Body of pancreas (tissue), 4 donors: ENCODE data around the gene GSTA3. TPM values are rescaled to one million over a fixed set of nuclear protein-coding genes. Genes with fewer than 3 reads are reported as not detected.
"Not testable (repeated sequence)": the region's sequence is repeated elsewhere in the genome, so short reads cannot be mapped to it uniquely, and the experiment has no call there.

Source experiments
- ATAC-seq: fragments of 150-250 bp; one replicate; pipeline ENCODE4 v1.9.1; 2016
- DNase-seq, 4 donors: peaks; one replicate each; pipeline ENCODE4 v3.0.0-alpha.2; 2019
- H3K27ac ChIP-seq, 4 donors: fragments of 200-600 bp; sonication (generic); 1 replicate in 3 of 4; 2 replicates in 1 of 4; pipeline versions ENCODE4 v1.5.1 to v1.6.1; 2016 to 2019; ENCODE audit warnings: mild to moderate bottlenecking in 1 of 4, mixed read lengths in 1 of 4, moderate library complexity in 1 of 4
- H3K27me3 ChIP-seq, 2 donors: fragments of 200-600 bp; sonication (generic); one replicate each; pipeline ENCODE4 v1.6.0; 2016; ENCODE audit warnings: mild to moderate bottlenecking in 1 of 2
- H3K36me3 ChIP-seq, 2 donors: fragments of 200-600 bp; sonication (generic); replicated peaks in 1 of 2; 2 replicates each; pipeline ENCODE4 v1.5.1; 2016; ENCODE audit warnings: low read depth in 2 of 2; ENCODE audit not compliant: insufficient read depth in 1 of 2
- H3K4me1 ChIP-seq: fragments of 200-600 bp; sonication (generic); one replicate; pipeline ENCODE4 v1.6.0; 2016
- H3K4me3 ChIP-seq, 2 donors: fragments of 200-600 bp; sonication (generic); 1 replicate in 1 of 2; 2 replicates in 1 of 2; pipeline ENCODE4 v1.5.1; 2016 to 2019
- H3K9me3 ChIP-seq, 3 donors: fragments of 200-600 bp; sonication (generic); 1 replicate in 2 of 3; 2 replicates in 1 of 3; pipeline ENCODE4 v1.5.1; 2016
- CTCF ChIP-seq, 7 experiments: fragments of 450-650 bp in 4 of 7; fragments of 200-600 bp in 3 of 7; sonication (generic) in 3 of 7; IDR thresholded peaks; one replicate each; pipeline ENCODE4 v1.5.1; 2016 to 2019; ENCODE audit warnings: antibody characterized with exemption in 7 of 7
- POLR2A ChIP-seq, 3 donors: fragments of 450-650 bp; IDR thresholded peaks; one replicate each; pipeline ENCODE4 v1.6.1; 2016; ENCODE audit warnings: antibody characterized with exemption in 3 of 3, mild to moderate bottlenecking in 2 of 3
- WGBS, 2 donors: methylation state at CpG; one replicate each; pipeline ENCODE4 v1.1.5; 2017; 5-methylcytosine and 5-hydroxymethylcytosine counted together
- intact Hi-C: fragments of 100-400 bp; cut with DNase I; formaldehyde crosslinking; loops from one replicate; pipeline ENCODE4 v1.15.1; 2023
- total RNA-seq, 2 donors: library from RNA; depleted of rRNA; stranded (reverse); fragments of >200 nt; gene quantifications; one replicate each; pipeline ENCODE4 v1.1.0, GENCODE V29; 2016

GSTA3 gene
- total RNA-seq, 2 donors from 2014 or later, result not detected

- H3K27ac ChIP-seq, result no peak overlapping the region
- no peaks in the 10 kb centered on the region for H3K36me3 ChIP-seq
- peaks cover 5% of the 10 kb centered on the region for H3K4me1 ChIP-seq
- no peaks in the 10 kb centered on the region for H3K27me3 ChIP-seq
- intact Hi-C loops, result no loop called here
- H3K4me3 ChIP-seq, result no peak overlapping the region
- no peaks in the 10 kb centered on the region for H3K9me3 ChIP-seq
- TF ChIP-seq POLR2A (IDR thresholded peaks at IDR 0.05) (no peak), CTCF (IDR thresholded peaks at IDR 0.05) (no peak)
- no peak for ATAC-seq
- 91 to 95% methylated on average over 2 of the region's 2 CpGs for WGBS, 2 donors
- DNase-seq, result no peak
Observed at GRCh38 chr6:52925042-52925441, 15.5 kb upstream of the GSTA3 start.

GRCh38 chr6:52923689-52924088 lies 14.2 kb upstream of the GSTA3 start:
- ATAC-seq, H3K9me3 ChIP-seq, H3K27ac ChIP-seq, H3K27me3 ChIP-seq, H3K36me3 ChIP-seq, intact Hi-C loops, H3K4me3 ChIP-seq, DNase-seq: not testable (repeated sequence)
- peaks cover 12% of the 10 kb centered on the region for H3K4me1 ChIP-seq
- WGBS, 2 donors, result 64 to 68% methylated on average over 2 of the region's 2 CpGs

- 83 to 90% methylated on average over 10 of the region's 10 CpGs for WGBS, 2 donors
- Histone ChIP-seq H3K36me3 (no peaks in the 10 kb centered on the region), H3K4me1 (peaks cover 27% of the 10 kb centered on the region), H3K27ac (no peak overlapping the region), H3K4me3 (no peak overlapping the region), H3K27me3 (no peaks in the 10 kb centered on the region), H3K9me3 (no peaks in the 10 kb centered on the region)
- TF ChIP-seq POLR2A (IDR thresholded peaks at IDR 0.05), result no peak
- no peak for TF ChIP-seq CTCF (IDR thresholded peaks at IDR 0.05)
- DNase-seq (no peak), ATAC-seq (no peak)
- intact Hi-C loops, result no loop called here
Observed at GRCh38 chr6:52922161-52922560, 12.7 kb upstream of the GSTA3 start.

- H3K4me1 ChIP-seq, result peaks cover 28% of the 10 kb centered on the region
- no peak overlapping the region for H3K27ac ChIP-seq
- no peak overlapping the region for H3K4me3 ChIP-seq
- no peak for ATAC-seq
- no peak for DNase-seq
- H3K36me3 ChIP-seq, result no peaks in the 10 kb centered on the region
- TF ChIP-seq CTCF (IDR thresholded peaks at IDR 0.05) (no peak), POLR2A (IDR thresholded peaks at IDR 0.05) (no peak)
- H3K27me3 ChIP-seq, result no peaks in the 10 kb centered on the region
- H3K9me3 ChIP-seq, result no peaks in the 10 kb centered on the region
- intact Hi-C loops, result no loop called here
- 90 to 96% methylated on average over 6 of the region's 6 CpGs for WGBS, 2 donors
Observed at GRCh38 chr6:52921743-52922142, 12.2 kb upstream of the GSTA3 start.

- H3K36me3 ChIP-seq, intact Hi-C loops, ATAC-seq, H3K9me3 ChIP-seq, H3K27me3 ChIP-seq, H3K4me3 ChIP-seq: not testable (repeated sequence)
- WGBS, 2 donors, result 0% methylated on average over 1 of the region's 1 CpG
- peaks cover 28% of the 10 kb centered on the region for H3K4me1 ChIP-seq
- DNase-seq, result peak in 1 of 4 donors; percentile 18
- H3K27ac ChIP-seq, result peak overlapping the region in 1 of 4 donors; percentile 62
Observed at GRCh38 chr6:52919511-52919910, 10.0 kb upstream of the GSTA3 start.

GRCh38 chr6:52918771-52919170 lies 9.3 kb upstream of the GSTA3 start:
- 38 to 40% methylated on average over 1 of the region's 1 CpG for WGBS, 2 donors
- intact Hi-C loops, result not testable (repeated sequence)

GRCh38 chr6:52918027-52918686 lies 8.7 kb upstream of the GSTA3 start:
- H3K4me3 ChIP-seq, H3K9me3 ChIP-seq, intact Hi-C loops, H3K36me3 ChIP-seq, H3K27me3 ChIP-seq: not testable (repeated sequence)
- H3K4me1 ChIP-seq, result peaks cover 28% of the 10 kb centered on the region
- peak overlapping the region; percentile 30 to 65 (median 58) for H3K27ac ChIP-seq
- ATAC-seq, result peak; percentile 83
- 46 to 53% methylated on average over 9 of the region's 9 CpGs for WGBS, 2 donors
- DNase-seq, result peak; percentile 41 to 76 (median 62)

More at GRCh38 chr6:52918771-52919170, 9.3 kb upstream of the GSTA3 start:
- H3K27me3 ChIP-seq, ATAC-seq, DNase-seq, H3K4me3 ChIP-seq, H3K36me3 ChIP-seq, H3K9me3 ChIP-seq: not testable (repeated sequence)
- H3K4me1 ChIP-seq, result peaks cover 28% of the 10 kb centered on the region
- peak overlapping the region in 3 of 4 donors; percentile 55 to 65 (median 62) for H3K27ac ChIP-seq
